Fibroblast of peridontal ligament (primary cell): ENCODE data around the gene RIMBP2.
"Not testable (repeated sequence)": the region's sequence is repeated elsewhere in the genome, so short reads cannot be mapped to it uniquely, and the experiment has no call there.

ENCODE experiments used
- DNase-seq: peaks from one replicate; pipeline ENCODE4 v3.0.0-alpha.2; 2010; ENCODE audit errors: extremely low read depth

Gene RIMBP2

GRCh38 chr12:130596241-130596640 lies 119.9 kb downstream of the RIMBP2 start:
- no peak for DNase-seq

- DNase-seq, result no peak
Observed at GRCh38 chr12:130595566-130595965, 120.5 kb downstream of the RIMBP2 start.

- DNase-seq, result no peak
Observed at GRCh38 chr12:130593056-130593455, 123.0 kb downstream of the RIMBP2 start.

- DNase-seq, result no peak
Observed at GRCh38 chr12:130592641-130593040, 123.5 kb downstream of the RIMBP2 start.

- DNase-seq, result no peak
Observed at GRCh38 chr12:130591736-130592135, 124.4 kb downstream of the RIMBP2 start.

GRCh38 chr12:130590685-130591084 lies 125.4 kb downstream of the RIMBP2 start:
- no peak for DNase-seq

GRCh38 chr12:130589540-130590317 lies 126.4 kb downstream of the RIMBP2 start:
- DNase-seq, result no peak

GRCh38 chr12:130588696-130589539 lies 127.2 kb downstream of the RIMBP2 start:
- no peak for DNase-seq

GRCh38 chr12:130587966-130588365 lies 128.1 kb downstream of the RIMBP2 start:
- DNase-seq, result no peak

GRCh38 chr12:130584475-130584874 lies 131.6 kb downstream of the RIMBP2 start:
- DNase-seq, result not testable (repeated sequence)

- no peak for DNase-seq
Observed at GRCh38 chr12:130583800-130584199, 132.3 kb downstream of the RIMBP2 start.

GRCh38 chr12:130583317-130583716 lies 132.8 kb downstream of the RIMBP2 start:
- DNase-seq, result no peak

GRCh38 chr12:130582286-130582685 lies 133.8 kb downstream of the RIMBP2 start:
- no peak for DNase-seq

GRCh38 chr12:130581782-130582181 lies 134.3 kb downstream of the RIMBP2 start:
- DNase-seq, result no peak

- no peak for DNase-seq
Observed at GRCh38 chr12:130579231-130579630, 136.9 kb downstream of the RIMBP2 start.

- no peak for DNase-seq
Observed at GRCh38 chr12:130577351-130577750, 138.7 kb downstream of the RIMBP2 start.

GRCh38 chr12:130576371-130576816 lies 139.7 kb downstream of the RIMBP2 start:
- DNase-seq, result no peak

GRCh38 chr12:130574402-130574801 lies 141.7 kb downstream of the RIMBP2 start:
- DNase-seq, result no peak

GRCh38 chr12:130573766-130574165 lies 142.3 kb downstream of the RIMBP2 start:
- DNase-seq, result no peak

- no peak for DNase-seq
Observed at GRCh38 chr12:130573235-130573634, 142.9 kb downstream of the RIMBP2 start.

- no peak for DNase-seq
Observed at GRCh38 chr12:130572553-130572952, 143.5 kb downstream of the RIMBP2 start.

- no peak for DNase-seq
Observed at GRCh38 chr12:130571734-130572133, 144.4 kb downstream of the RIMBP2 start.

- no peak for DNase-seq
Observed at GRCh38 chr12:130571089-130571488, 145.0 kb downstream of the RIMBP2 start.
